Putamen (tissue), 1 donor: ENCODE results near the gene PTPN1.
"Not testable (repeated sequence)": the region's sequence is repeated elsewhere in the genome, so short reads cannot be mapped to it uniquely, and the experiment has no call there.

Experiments
- DNase-seq: peaks from one replicate; pipeline ENCODE4 v3.0.0-alpha.2; 2016; ENCODE audit warnings: low spot score

PTPN1 gene

GRCh38 chr20:50509923-50510705 is at the start of gene PTPN1:
Gene PTPN1, plus strand, starts transcription at chr20:50510383. Its CDS starts 145 bp downstream, at chr20:50510528.
- peak; percentile 98 for DNase-seq

DNA sequence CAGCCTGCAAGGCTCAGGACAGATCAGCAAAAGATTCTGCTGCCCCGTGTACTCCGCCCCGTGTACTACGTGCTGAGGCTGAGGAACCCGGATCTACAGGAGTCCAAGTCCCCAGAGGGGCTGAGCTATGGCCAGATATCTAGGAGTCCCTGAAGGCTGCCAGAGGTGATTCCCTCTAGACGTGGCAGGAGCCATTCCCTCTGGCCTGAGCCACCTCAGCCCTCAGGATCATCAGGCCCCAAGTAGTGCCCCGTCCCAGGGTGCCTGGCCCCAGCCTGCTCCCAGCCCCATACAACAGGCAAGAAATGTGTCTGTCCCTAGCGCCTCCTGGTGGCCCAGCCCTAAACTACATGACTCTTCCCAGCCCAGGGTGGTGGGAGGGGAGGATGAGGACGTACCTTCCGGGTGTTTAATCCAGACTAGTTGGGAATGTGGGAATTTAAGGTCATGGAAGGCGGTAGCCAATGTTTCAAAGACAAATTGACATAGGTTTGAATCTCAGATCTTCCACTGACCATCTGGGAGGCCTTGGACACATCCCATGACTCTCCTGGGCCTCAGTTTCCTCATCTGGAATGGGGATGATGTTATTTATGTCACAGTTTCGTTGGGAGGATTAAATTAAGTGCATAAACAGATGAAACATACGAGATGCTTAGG is 49.4 kb upstream of the PTPN1 start:
- peak; percentile 62 for DNase-seq

- no peak for DNase-seq
Measured at GRCh38 chr20:50462093-50462690, 48.0 kb upstream of the PTPN1 start.

GRCh38 chr20:50464026-50464724 is 46.0 kb upstream of the PTPN1 start:
- peak; percentile 44 for DNase-seq

- no peak for DNase-seq
Measured at GRCh38 chr20:50464725-50465650, 45.2 kb upstream of the PTPN1 start.

- DNase-seq: no peak
Measured at GRCh38 chr20:50467174-50467573, 43.0 kb upstream of the PTPN1 start.

- DNase-seq: peak; percentile 28
Measured at GRCh38 chr20:50467718-50468356, 42.3 kb upstream of the PTPN1 start.

DNA sequence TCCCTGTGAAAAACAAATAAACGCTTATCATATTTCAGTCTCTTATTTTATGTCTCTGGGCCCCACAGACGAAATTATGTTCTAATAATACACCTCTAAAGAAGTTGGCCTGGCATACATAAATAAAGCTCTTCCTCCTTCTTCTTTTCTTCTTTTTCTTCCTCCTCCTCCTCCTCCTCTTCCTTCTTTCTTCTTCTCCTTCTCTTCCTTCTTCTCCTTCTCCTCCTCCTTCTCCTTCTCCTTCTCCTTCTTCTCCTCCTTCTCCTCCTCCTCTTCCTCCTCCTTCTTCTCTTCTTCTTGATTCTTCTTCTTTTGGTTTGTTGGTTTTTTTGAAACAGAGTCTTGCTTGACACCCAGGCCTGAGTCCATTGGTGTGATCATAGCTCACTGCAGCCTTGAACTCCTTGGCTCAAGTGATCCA is 41.8 kb upstream of the PTPN1 start:
- DNase-seq: no peak

DNA sequence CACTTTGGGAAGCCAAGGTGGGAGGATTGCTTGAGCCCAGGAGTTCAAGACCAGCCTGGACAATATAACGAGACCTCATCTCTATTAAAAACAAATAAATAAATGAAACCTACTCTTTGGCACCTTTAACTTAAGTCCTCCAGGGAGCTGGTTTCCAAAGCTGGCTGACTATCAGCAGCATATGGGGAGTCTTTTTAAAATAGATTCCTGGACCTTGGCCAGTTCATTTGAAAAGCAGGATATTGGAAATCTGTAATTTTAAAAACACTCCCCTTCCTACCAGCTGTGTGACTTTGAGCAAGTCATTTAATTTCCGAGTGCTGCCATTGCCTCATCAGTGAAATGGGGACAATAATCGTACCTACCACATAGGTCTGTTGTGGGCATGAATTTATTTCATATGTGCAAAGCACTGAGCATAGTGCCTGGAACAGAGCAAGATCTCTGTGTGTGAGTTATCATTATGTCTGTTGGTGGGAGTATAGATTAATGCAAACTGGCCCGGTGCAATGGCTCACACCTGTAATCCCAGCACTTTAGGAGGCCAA is 40.9 kb upstream of the PTPN1 start:
- DNase-seq: no peak

- DNase-seq: no peak
Measured at GRCh38 chr20:50469796-50470195, 40.4 kb upstream of the PTPN1 start.

DNA sequence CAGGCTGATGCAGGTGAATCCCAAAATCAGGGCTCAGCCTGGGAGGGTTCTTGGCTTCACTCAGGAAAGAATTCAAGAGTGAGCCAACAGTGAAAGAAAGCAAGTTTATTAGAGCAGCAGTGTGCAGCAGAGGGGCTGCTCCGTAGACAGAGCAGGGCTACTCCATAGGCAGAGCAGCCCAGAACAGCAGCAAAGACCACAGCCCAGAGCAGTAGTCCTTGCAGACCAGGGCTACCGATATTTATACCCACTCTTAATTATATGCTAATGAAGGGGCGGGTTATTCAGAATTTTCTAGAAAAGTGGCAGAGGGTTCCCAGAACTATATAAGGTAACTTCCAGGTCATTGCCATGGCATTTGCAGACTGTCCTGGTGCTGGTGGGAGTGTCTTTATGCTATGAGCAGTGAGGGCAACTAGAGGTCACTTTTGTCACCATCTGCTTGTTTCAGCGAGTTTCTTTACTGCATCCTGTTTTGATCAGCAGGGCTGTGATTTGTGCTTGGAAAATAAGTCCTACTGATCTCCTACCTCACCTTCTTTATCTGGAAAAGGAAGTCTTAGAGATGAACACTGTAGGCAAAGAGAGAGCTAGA is 39.8 kb upstream of the PTPN1 start:
- DNase-seq: no peak

DNA sequence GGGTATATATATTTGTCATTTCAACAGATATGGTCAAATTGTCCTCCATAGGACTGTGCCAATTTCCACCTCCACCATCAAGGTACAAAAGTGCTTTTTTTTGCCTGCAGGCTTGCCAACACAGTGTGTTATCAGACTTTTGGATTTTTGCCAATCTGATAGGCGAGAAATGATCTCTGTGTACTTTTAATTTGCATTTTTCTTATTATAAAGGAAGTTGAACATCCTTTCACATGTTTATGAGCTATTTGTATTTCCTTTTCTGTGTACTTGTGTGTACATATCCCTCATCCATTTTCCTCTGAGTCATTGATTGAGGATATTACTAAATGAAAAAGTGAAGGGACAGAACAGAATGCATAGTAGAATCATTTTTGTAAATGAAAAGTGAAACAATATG is 39.0 kb upstream of the PTPN1 start:
- DNase-seq: no peak

DNA sequence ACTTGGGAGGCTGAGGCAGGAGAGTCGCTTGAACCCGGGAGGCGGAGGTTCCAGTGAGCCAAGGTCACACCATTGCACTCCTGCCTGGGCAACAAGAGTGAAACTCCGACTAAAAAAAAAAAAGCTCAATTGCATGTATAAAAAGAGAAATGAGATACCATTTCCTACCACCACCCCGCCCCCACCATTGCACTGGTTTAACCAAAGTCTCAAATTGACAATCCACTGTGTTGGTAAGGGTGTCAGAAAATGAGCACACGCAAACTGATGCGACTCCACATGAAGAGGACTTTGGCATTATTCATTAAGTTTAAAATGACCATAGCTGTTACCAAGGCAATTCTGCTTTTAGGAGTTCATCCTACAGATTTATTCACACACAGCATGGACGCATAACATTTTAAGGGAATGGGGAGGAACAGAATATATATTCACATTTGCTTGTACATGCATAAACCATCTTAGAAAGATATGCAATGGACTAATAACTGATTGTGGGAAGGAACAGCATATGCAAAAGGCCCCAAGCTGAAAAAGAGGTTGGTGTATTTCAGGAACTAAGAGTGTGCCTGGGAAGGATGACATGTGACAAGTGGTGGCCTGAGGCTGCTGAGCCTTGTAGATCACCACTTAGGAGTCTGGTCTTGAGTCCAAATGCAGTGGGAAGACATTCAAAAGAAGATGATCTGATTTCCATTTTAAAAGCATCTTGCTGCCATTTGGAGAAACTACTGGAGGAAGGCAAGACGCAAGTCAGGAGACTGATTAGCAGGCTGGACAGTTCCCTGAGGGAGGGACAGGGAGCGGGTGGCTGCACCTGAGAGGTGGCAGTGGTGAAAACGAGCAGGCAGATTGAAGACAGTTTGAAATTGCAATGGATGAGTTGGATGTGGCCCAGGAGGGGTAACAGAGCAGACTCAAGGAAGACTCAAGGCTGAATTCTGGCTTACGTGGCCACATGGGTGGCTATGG is 37.2 kb upstream of the PTPN1 start:
- DNase-seq: no peak

DNA sequence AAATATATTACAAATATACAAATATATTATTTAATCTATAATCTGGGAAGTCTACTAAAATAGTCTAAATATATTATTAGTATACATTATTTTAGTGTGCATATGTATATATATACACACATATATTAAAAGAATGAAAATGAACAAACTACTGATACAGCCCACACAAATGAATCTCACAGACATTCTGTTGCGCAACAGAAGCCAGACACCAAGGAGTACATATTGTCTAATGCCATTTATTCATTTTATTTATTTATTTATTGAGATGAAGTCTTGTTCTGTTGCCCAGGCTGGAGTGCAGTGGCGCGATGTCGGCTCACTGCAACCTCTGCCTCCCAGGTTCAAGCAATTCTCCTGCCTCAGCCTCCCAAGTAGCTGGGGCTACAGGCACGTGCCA is 35.8 kb upstream of the PTPN1 start:
- DNase-seq: not testable (repeated sequence)

DNA sequence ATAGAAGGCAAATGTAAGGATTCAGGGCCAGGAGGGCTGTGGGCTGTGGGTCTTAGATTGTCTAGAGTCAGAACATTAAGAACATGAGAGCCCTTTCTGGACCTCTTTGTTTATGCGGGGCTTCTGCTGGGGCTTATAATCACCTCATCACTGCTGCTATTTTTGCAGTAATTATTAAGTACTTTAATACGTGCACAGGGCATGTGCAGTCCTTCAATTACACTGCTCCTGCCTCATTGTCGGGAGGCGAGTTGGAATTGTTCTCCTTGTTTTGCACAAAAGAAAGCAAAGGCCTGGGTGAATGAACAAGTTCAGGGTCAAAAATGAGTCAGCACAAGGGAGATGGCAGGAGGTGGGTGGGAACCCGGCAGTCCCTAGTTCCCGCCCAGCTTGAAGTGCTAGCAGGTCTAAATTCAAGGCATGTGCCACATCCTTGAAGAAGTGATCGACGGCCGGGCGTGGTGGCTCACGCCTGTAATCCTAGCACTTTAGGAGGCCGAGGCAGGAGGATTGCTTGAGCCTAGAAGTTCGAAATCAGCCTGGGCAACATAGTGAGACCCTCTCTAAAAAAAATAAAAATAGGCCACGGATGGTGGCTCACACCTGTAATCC is 34.4 kb upstream of the PTPN1 start:
- DNase-seq: no peak

DNA sequence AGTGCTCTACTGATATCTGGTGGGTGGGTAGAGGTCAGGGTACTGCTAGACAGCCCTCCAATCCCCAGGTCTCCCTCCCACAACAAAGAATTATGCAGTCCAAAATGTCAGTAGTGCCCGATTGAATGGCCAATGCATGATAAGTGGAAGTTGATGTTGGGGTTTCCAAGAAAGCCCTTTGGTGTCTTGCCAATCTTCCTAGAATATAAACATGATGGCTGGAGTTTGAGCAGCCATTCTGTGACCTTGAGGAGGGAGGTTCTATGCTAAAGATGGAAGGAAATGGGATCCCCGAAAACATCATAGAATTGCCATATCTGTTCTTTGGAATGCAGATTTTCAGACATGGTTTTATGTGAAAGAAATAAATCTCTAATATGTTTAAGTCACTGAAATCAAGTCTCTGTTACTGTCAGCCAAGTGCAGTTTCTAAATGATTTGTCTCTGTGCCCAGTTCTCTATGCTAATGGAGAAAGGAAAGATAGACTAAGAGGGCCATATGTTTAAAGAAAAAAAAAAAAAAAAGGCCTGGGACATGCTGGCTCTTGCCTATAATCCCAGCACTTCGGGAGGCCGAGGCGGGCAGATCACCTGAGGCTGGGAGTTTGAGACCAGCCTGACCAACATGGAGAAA is 32.8 kb upstream of the PTPN1 start:
- no peak for DNase-seq

- DNase-seq: no peak
Measured at GRCh38 chr20:50478162-50478990, 31.8 kb upstream of the PTPN1 start.
